ENCODE results near the gene ARID5B. TPM values are rescaled to one million over a fixed set of nuclear protein-coding genes. Genes with fewer than 3 reads are reported as not detected.

Gene ARID5B
- polyA plus RNA-seq, 3 donors: 1.00 to 2.5 (median 1.5) TPM

DNA sequence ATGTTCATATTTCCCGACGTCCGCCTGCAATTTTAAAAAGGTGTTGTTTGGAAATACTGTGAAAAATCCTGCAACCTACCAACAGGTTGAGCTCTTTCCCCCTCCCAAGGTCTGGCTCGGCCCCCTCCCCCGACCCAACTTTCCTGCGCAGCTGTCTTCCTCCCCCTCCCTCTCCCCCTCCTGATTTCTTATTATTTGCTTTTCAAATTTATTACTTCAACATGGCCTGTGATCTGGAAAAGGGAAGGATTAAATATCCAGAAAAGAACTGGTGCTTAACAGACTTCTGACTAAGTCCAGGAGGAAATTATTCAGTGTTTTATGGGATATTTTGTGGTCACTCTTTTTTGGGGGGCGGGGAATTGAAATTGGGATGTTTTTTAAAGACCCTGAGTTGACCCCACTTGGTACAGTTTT is 2.4 kb downstream of the ARID5B start:
- H3K27me3 ChIP-seq (ENCODE audit: control insufficient read depth in 2 of 2, insufficient read depth in 2 of 2, low read length in 2 of 2): no peaks in the 10 kb centered on the region
- peak overlapping the region; percentile 83 for H3K9ac ChIP-seq (ENCODE audit: insufficient read depth, low read length, poor library complexity, severe bottlenecking)
- Mint-ChIP-seq H3K36me3 (no peaks in the 10 kb centered on the region), H3K4me3 (peak overlapping the region; percentile 88 to 93), H3K9me3 (peaks cover 0 to 3% (median 0%) of the 10 kb centered on the region in 7 donors), H3K4me1 (peaks cover 24% of the 10 kb centered on the region), H3K27ac (peak overlapping the region; percentile 93 to 98 (median 97)), H3K27me3 (ENCODE audit: low read depth in 3 of 3) (no peaks in the 10 kb centered on the region)
- peak overlapping the region; percentile 96 to 100 for H3K27ac ChIP-seq (ENCODE audit: low read depth in 1 of 2, low read length in 2 of 2)
- intact Hi-C loops (cut with micrococcal nuclease): loop anchor here (2.0 to 10.0 kb wide), 7 partner anchors 37 to 338 kb away; no protein-coding TSS in a partner anchor
- peaks cover 28 to 31% of the 10 kb centered on the region in 2 donors for H3K4me1 ChIP-seq (ENCODE audit: control insufficient read depth in 1 of 2, insufficient read depth in 2 of 2, low read length in 2 of 2)
- H3K9me3 ChIP-seq (replicated peaks in 1 of 2; ENCODE audit: control insufficient read depth in 1 of 2, insufficient read depth in 1 of 2, low read length in 2 of 2): no peaks in the 10 kb centered on the region
- no peak for DNase-seq
- 0% methylated on average over 1 of the region's 7 CpGs for WGBS (ENCODE audit: insufficient coverage)
- peaks cover 55% of the 10 kb centered on the region for H3K79me2 ChIP-seq (ENCODE audit: insufficient read depth, low read length)
- H4K20me1 ChIP-seq (ENCODE audit: insufficient read depth, low read length): no peaks in the 10 kb centered on the region
- H2AFZ ChIP-seq (ENCODE audit: insufficient read depth, low read depth, low read length, poor library complexity, severe bottlenecking): peak overlapping the region; percentile 74
- peak overlapping the region; percentile 99 for H3K4me2 ChIP-seq (replicated peaks; ENCODE audit: extremely low read depth, low read length, poor library complexity, severe bottlenecking)
- peak overlapping the region; percentile 83 to 96 (median 94) for H3K4me3 ChIP-seq (replicated peaks in 1 of 3; ENCODE audit: low read depth in 2 of 3, low read length in 3 of 3)
- TF ChIP-seq, protein P1, sequence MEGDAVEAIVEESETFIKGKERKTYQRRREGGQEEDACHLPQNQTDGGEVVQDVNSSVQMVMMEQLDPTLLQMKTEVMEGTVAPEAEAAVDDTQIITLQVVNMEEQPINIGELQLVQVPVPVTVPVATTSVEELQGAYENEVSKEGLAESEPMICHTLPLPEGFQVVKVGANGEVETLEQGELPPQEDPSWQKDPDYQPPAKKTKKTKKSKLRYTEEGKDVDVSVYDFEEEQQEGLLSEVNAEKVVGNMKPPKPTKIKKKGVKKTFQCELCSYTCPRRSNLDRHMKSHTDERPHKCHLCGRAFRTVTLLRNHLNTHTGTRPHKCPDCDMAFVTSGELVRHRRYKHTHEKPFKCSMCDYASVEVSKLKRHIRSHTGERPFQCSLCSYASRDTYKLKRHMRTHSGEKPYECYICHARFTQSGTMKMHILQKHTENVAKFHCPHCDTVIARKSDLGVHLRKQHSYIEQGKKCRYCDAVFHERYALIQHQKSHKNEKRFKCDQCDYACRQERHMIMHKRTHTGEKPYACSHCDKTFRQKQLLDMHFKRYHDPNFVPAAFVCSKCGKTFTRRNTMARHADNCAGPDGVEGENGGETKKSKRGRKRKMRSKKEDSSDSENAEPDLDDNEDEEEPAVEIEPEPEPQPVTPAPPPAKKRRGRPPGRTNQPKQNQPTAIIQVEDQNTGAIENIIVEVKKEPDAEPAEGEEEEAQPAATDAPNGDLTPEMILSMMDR (IDR thresholded peaks at IDR 0.05): no peak
- no peaks in the 10 kb centered on the region for H3K36me3 ChIP-seq (replicated peaks in 1 of 2; ENCODE audit: control insufficient read depth in 1 of 2, insufficient read depth in 2 of 2, low read length in 2 of 2)

DNA sequence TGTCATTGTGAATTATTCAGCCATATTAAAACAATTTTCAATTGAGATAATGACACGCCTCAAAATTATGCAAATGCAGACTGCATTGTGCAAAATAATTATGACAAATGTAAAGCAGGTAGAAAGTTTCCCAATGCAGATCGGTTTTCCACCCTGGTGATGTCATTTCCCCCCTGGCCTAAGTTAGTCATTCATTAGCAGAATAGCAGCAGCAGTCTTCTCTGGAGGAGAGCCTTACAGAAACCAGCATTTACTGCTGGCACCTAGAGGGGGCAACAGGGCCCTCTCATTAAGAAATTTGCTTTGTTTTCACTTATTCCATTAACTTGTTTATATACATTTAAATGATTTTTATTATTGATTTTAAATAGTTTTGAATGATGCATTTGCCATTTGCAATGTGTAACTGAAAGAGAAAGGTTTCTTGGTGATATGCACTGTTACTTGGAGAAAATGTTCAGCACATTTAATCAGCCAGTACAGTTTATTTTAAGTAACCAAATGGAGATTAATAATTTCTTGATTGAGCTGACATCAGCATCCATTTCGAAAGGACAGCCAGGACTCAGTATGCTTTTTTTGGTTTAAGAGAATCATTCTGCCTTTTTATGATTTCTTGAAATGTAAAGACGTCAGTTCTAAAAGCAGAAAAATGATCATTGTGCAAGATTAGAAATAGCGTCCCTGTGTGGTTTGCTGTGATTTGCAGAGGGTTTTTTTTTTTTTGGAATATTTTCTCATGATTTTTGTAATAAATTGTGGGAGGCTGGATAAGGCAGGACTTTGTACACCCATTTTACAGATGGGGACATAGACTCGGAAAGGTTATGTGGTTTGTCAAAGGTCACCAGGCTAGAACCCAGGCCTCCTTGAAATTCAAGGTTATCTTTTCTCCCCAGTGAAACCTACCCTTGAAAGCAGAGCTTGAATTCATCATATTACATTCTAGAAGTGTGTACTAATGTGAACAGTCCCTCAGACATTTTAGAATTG is 3.5 kb downstream of the ARID5B start:
- peaks cover 18 to 21% of the 10 kb centered on the region in 2 donors for H3K4me1 ChIP-seq (ENCODE audit: control insufficient read depth in 1 of 2, insufficient read depth in 2 of 2, low read length in 2 of 2)
- peak overlapping the region in 6 of 7 donors; percentile 60 to 98 (median 96) for H3K27ac Mint-ChIP-seq
- H3K79me2 ChIP-seq (ENCODE audit: insufficient read depth, low read length): peaks cover 55% of the 10 kb centered on the region
- WGBS (ENCODE audit: insufficient coverage): 19% methylated on average over 4 of the region's 6 CpGs
- no peaks in the 10 kb centered on the region for H3K27me3 ChIP-seq (ENCODE audit: control insufficient read depth in 2 of 2, insufficient read depth in 2 of 2, low read length in 2 of 2)
- H4K20me1 ChIP-seq (ENCODE audit: insufficient read depth, low read length): no peaks in the 10 kb centered on the region
- peak; percentile 67 to 91 (median 76) for DNase-seq
- intact Hi-C loops (cut with micrococcal nuclease): loop anchor here (5.0 to 10.0 kb wide), 5 partner anchors 37 to 337 kb away; no protein-coding TSS in a partner anchor
- peak overlapping the region; percentile 88 to 93 for H3K4me3 Mint-ChIP-seq
- H3K36me3 ChIP-seq (replicated peaks in 1 of 2; ENCODE audit: control insufficient read depth in 1 of 2, insufficient read depth in 2 of 2, low read length in 2 of 2): no peaks in the 10 kb centered on the region
- peaks cover 0 to 2% (median 0%) of the 10 kb centered on the region in 3 donors for H3K27me3 Mint-ChIP-seq (ENCODE audit: low read depth in 3 of 3)
- TF ChIP-seq, protein P1 (IDR thresholded peaks at IDR 0.05): peak; percentile 18
- H3K9me3 Mint-ChIP-seq: peaks cover 0 to 3% (median 0%) of the 10 kb centered on the region in 7 donors
- peak overlapping the region in 1 of 3 experiments; percentile 83 for H3K4me3 ChIP-seq (replicated peaks in 1 of 3; ENCODE audit: low read depth in 2 of 3, low read length in 3 of 3)
- peak overlapping the region; percentile 99 for H3K4me2 ChIP-seq (replicated peaks; ENCODE audit: extremely low read depth, low read length, poor library complexity, severe bottlenecking)
- no peaks in the 10 kb centered on the region for H3K36me3 Mint-ChIP-seq
- no peak overlapping the region for H2AFZ ChIP-seq (ENCODE audit: insufficient read depth, low read depth, low read length, poor library complexity, severe bottlenecking)
- no peak overlapping the region for H3K9ac ChIP-seq (ENCODE audit: insufficient read depth, low read length, poor library complexity, severe bottlenecking)
- no peaks in the 10 kb centered on the region for H3K9me3 ChIP-seq (replicated peaks in 1 of 2; ENCODE audit: control insufficient read depth in 1 of 2, insufficient read depth in 1 of 2, low read length in 2 of 2)
- no peak overlapping the region for H3K27ac ChIP-seq (ENCODE audit: low read depth in 1 of 2, low read length in 2 of 2)
- H3K4me1 Mint-ChIP-seq: peaks cover 19% of the 10 kb centered on the region
